Thyroid gland (tissue), 4 donors: Measurements from ENCODE around the gene XCR1. TPM values are rescaled to one million over a fixed set of nuclear protein-coding genes. Genes with fewer than 3 reads are reported as not detected.
"Not testable (repeated sequence)": the region's sequence is repeated elsewhere in the genome, so short reads cannot be mapped to it uniquely, and the experiment has no call there.

Experiments used
- DNase-seq, 2 donors: peaks; one replicate each; pipeline ENCODE4 v3.0.0-alpha.2; 2019
- H3K27ac ChIP-seq, 3 donors: fragments of 200-600 bp; sonication (generic); 1 replicate in 2 of 3; 2 replicates in 1 of 3; pipeline ENCODE4 v1.5.1; 2016 to 2019; ENCODE audit warnings: mild to moderate bottlenecking in 1 of 3, moderate library complexity in 1 of 3
- H3K27me3 ChIP-seq: fragments of 200-600 bp; sonication (generic); one replicate; pipeline ENCODE4 v1.5.1; 2019
- H3K36me3 ChIP-seq, 2 donors: fragments of 200-600 bp; sonication (generic); one replicate each; pipeline ENCODE4 v1.5.1; 2016 to 2019
- H3K4me1 ChIP-seq, 2 donors: fragments of 200-600 bp; sonication (generic); one replicate each; pipeline ENCODE4 v1.5.1; 2017 to 2019
- H3K4me3 ChIP-seq, 3 donors: fragments of 200-600 bp; sonication (generic); replicated peaks in 1 of 3; 1 replicate in 2 of 3; 2 replicates in 1 of 3; pipeline ENCODE4 v1.5.1; 2016; ENCODE audit warnings: mild to moderate bottlenecking in 1 of 3
- H3K9me3 ChIP-seq: fragments of 200-600 bp; sonication (generic); one replicate; pipeline ENCODE4 v1.5.1; 2017
- CTCF ChIP-seq, 6 experiments: fragments of 200-600 bp in 3 of 6; fragments of 450-650 bp in 3 of 6; sonication (generic) in 3 of 6; IDR thresholded peaks; one replicate each; pipeline ENCODE4 v1.5.1; 2016 to 2019; ENCODE audit warnings: antibody characterized with exemption in 6 of 6, mild to moderate bottlenecking in 2 of 6, inconsistent platforms in 1 of 6, moderate library complexity in 1 of 6
- POLR2A ChIP-seq, 2 donors: fragments of 450-650 bp; IDR thresholded peaks; one replicate each; pipeline ENCODE4 v1.6.1; 2017; ENCODE audit warnings: antibody characterized with exemption in 2 of 2, mild to moderate bottlenecking in 2 of 2, moderate library complexity in 1 of 2
- WGBS, 2 donors: methylation state at CpG; one replicate each; pipeline ENCODE4 v1.1.5; 2017; 5-methylcytosine and 5-hydroxymethylcytosine counted together
- intact Hi-C: fragments of 100-400 bp; cut with DNase I; formaldehyde crosslinking; loops from one replicate; pipeline ENCODE4 v1.15.1; 2023
- total RNA-seq, 4 donors: library from RNA; depleted of rRNA; stranded (reverse); fragments of >200 nt; gene quantifications; one replicate each; pipeline ENCODE4 v1.2.3, GENCODE V29; 2016

The XCR1 gene
- total RNA-seq, 4 donors from 2014 or later = not detected

- H3K27ac ChIP-seq = peak overlapping the region in 1 of 3 donors; percentile 19
- DNase-seq = no peak
These were observed 20.0 kb downstream of the XCR1 start for GRCh38 chr3:46007280-46007679.

GRCh38 chr3:46006238-46007032 lies 20.8 kb downstream of the XCR1 start:
- intact Hi-C loops = no loop called here
- WGBS, 2 donors = 67% methylated on average over 5 of the region's 5 CpGs
- Histone ChIP-seq H3K36me3 (no peaks in the 10 kb centered on the region), H3K9me3 (no peaks in the 10 kb centered on the region), H3K27me3 (no peaks in the 10 kb centered on the region), H3K4me1 (peaks cover 0 to 14% of the 10 kb centered on the region in 2 donors), H3K27ac (peak overlapping the region in 1 of 3 donors; percentile 19), H3K4me3 (no peak overlapping the region)
- TF ChIP-seq POLR2A (IDR thresholded peaks at IDR 0.05) (no peak), CTCF (IDR thresholded peaks at IDR 0.05) (no peak)
- no peak for DNase-seq

More at GRCh38 chr3:46007280-46007679, 20.0 kb downstream of the XCR1 start:
- Histone ChIP-seq H3K4me1 (peaks cover 0 to 14% of the 10 kb centered on the region in 2 donors), H3K9me3 (no peaks in the 10 kb centered on the region), H3K27me3 (no peaks in the 10 kb centered on the region), H3K4me3 (no peak overlapping the region), H3K36me3 (no peaks in the 10 kb centered on the region)
- intact Hi-C loops = no loop called here
- TF ChIP-seq CTCF (IDR thresholded peaks at IDR 0.05) (no peak), POLR2A (IDR thresholded peaks at IDR 0.05) (no peak)

- H3K27me3 ChIP-seq, H3K4me3 ChIP-seq, H3K36me3 ChIP-seq, H3K9me3 ChIP-seq, intact Hi-C loops, DNase-seq, H3K27ac ChIP-seq: not testable (repeated sequence)
- peaks cover 0 to 14% of the 10 kb centered on the region in 2 donors for H3K4me1 ChIP-seq
These were observed 23.6 kb downstream of the XCR1 start for GRCh38 chr3:46003706-46004105.

GRCh38 chr3:46001178-46001577 lies 26.1 kb downstream of the XCR1 start:
- Histone ChIP-seq H3K4me1 (peaks cover 0 to 4% of the 10 kb centered on the region in 2 donors), H3K27ac (no peak overlapping the region), H3K4me3 (no peak overlapping the region), H3K9me3 (no peaks in the 10 kb centered on the region), H3K36me3 (no peaks in the 10 kb centered on the region), H3K27me3 (no peaks in the 10 kb centered on the region)
- intact Hi-C loops = no loop called here
- no peak for DNase-seq
- TF ChIP-seq CTCF (IDR thresholded peaks at IDR 0.05) = no peak
- TF ChIP-seq POLR2A (IDR thresholded peaks at IDR 0.05) = no peak
- 93 to 95% methylated on average over 2 of the region's 2 CpGs for WGBS, 2 donors

- Histone ChIP-seq H3K36me3 (no peaks in the 10 kb centered on the region), H3K9me3 (no peaks in the 10 kb centered on the region), H3K4me3 (no peak overlapping the region), H3K4me1 (peaks cover 14 to 24% of the 10 kb centered on the region in 2 donors), H3K27ac (no peak overlapping the region), H3K27me3 (no peaks in the 10 kb centered on the region)
- WGBS, 2 donors = 76 to 84% methylated on average over 2 of the region's 2 CpGs
- no peak for DNase-seq
- intact Hi-C loops = no loop called here
- no peak for TF ChIP-seq POLR2A (IDR thresholded peaks at IDR 0.05)
- no peak for TF ChIP-seq CTCF (IDR thresholded peaks at IDR 0.05)
These were observed 29.3 kb downstream of the XCR1 start for GRCh38 chr3:45997942-45998341.

- H3K36me3 ChIP-seq, H3K4me3 ChIP-seq, DNase-seq, H3K27me3 ChIP-seq, intact Hi-C loops, H3K27ac ChIP-seq, H3K9me3 ChIP-seq: not testable (repeated sequence)
- WGBS, 2 donors = 93 to 94% methylated on average over 19 of the region's 19 CpGs
- peaks cover 18 to 29% of the 10 kb centered on the region in 2 donors for H3K4me1 ChIP-seq
These were observed 29.8 kb downstream of the XCR1 start for GRCh38 chr3:45997499-45997898.
